ENCODE data around the gene FKRP.

Gene FKRP

DNA sequence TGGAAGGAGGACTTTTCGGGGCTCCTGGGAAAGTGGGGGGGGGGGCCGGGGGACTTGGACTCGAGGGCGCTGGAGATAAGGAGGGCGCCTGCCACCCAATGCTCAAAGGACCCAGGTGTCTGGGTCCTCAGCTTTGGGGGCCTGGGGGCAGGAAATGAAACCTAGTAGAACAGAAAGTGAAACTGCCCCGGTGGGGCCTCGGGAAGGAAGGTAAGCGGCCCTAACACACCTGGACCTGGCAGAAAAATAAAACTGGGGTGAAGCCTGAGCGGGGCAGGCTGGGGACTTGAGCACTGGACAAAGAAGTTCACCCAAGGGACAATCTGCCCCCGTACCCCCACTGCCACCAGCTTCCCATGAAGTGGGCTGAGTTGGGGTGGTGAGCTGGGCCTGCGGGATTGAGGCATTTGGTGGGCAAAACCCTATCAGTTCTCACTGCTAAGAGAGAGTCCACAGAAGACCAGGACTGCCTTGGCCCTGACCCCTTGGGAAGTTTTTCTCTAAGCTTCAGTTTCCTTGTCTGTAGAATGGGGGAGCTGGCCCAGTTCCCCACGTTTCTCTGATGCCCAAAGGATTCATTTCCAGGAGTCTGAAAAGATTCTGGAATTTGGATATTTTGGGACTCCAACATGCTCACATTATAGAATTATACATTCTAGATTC lies 31.3 kb upstream of the FKRP start:
- peak overlapping the region; percentile 93 for H3K4me2 ChIP-seq (ENCODE audit: low read length)

GRCh38 chr19:46715620-46715974 lies 30.3 kb upstream of the FKRP start:
- Histone ChIP-seq H3K4me2 (ENCODE audit: low read length) (peak overlapping the region; percentile 77), H2AFZ (peak overlapping the region; percentile 86), H3K36me3 (ENCODE audit: control insufficient read depth, insufficient read depth, low read length) (no peaks in the 10 kb centered on the region), H3K9me3 (ENCODE audit: control insufficient read depth, low read length) (no peaks in the 10 kb centered on the region), H3K27ac (peak overlapping the region; percentile 68), H3K79me2 (peaks cover 2% of the 10 kb centered on the region), H3K27me3 (ENCODE audit: control insufficient read depth, insufficient read depth, low read length) (no peaks in the 10 kb centered on the region), H3K4me1 (peaks cover 9% of the 10 kb centered on the region), H3K4me3 (ENCODE audit: low read depth, low read length) (peak overlapping the region; percentile 91), H3K9ac (peak overlapping the region; percentile 63)
- TF ChIP-seq CTCF (IDR thresholded peaks at IDR 0.05), result no peak

More for the DNA sequence above, 31.3 kb upstream of the FKRP start:
- H3K9me3 ChIP-seq (ENCODE audit: control insufficient read depth, low read length), result no peaks in the 10 kb centered on the region
- H3K36me3 ChIP-seq (ENCODE audit: control insufficient read depth, insufficient read depth, low read length), result no peaks in the 10 kb centered on the region
- no peak for TF ChIP-seq CTCF (IDR thresholded peaks at IDR 0.05)
- peak overlapping the region; percentile 94 for H2AFZ ChIP-seq
- peaks cover 2% of the 10 kb centered on the region for H3K79me2 ChIP-seq
- H3K27ac ChIP-seq, result peak overlapping the region; percentile 68
- H3K9ac ChIP-seq, result no peak overlapping the region
- peaks cover 9% of the 10 kb centered on the region for H3K4me1 ChIP-seq
- H3K27me3 ChIP-seq (ENCODE audit: control insufficient read depth, insufficient read depth, low read length), result no peaks in the 10 kb centered on the region
- H3K4me3 ChIP-seq (ENCODE audit: low read depth, low read length), result peak overlapping the region; percentile 91

DNA sequence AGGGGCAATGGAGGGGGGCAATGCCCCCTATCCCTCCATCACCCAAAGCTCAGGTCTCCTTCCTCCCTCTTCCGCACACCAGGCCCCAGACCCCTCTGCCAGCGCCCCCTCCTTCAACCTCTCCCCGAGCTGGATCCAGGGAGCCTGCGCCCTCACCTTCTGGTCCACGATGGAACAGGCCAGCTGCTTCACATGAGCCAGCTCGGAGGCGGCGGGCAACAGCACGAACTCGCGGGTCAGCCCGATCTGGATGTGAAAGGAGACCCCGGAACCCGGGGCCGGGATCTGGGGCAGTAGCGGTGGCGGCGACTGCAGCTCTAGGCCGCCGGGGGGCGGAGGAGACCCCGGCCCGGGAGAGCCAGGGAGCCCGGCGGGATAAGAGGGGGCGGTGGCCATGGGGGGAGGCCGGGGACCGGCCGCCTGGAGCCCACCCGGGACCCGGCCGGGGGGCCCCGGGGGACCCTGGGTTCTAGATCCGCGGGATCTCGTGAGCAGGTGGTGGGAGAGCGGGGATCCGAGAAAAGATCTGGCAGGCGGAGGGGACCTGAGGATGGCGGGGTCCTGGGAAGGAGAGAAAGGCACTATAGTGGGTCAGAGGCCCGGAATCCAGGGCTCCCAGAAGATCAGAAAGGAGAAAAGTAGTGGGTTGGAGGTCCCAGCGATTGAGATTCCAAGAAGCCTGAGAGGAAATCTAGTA lies 29.7 kb upstream of the FKRP start:
- H3K4me1 ChIP-seq, result peaks cover 9% of the 10 kb centered on the region
- H3K9ac ChIP-seq, result peak overlapping the region; percentile 63
- no peak for TF ChIP-seq CTCF (IDR thresholded peaks at IDR 0.05)
- peak overlapping the region; percentile 91 for H3K4me3 ChIP-seq (ENCODE audit: low read depth, low read length)
- peaks cover 2% of the 10 kb centered on the region for H3K79me2 ChIP-seq
- peak overlapping the region; percentile 68 for H3K27ac ChIP-seq
- H3K4me2 ChIP-seq (ENCODE audit: low read length), result peak overlapping the region; percentile 77
- H3K9me3 ChIP-seq (ENCODE audit: control insufficient read depth, low read length), result no peaks in the 10 kb centered on the region
- H3K36me3 ChIP-seq (ENCODE audit: control insufficient read depth, insufficient read depth, low read length), result no peaks in the 10 kb centered on the region
- no peaks in the 10 kb centered on the region for H3K27me3 ChIP-seq (ENCODE audit: control insufficient read depth, insufficient read depth, low read length)
- peak overlapping the region; percentile 86 for H2AFZ ChIP-seq

DNA sequence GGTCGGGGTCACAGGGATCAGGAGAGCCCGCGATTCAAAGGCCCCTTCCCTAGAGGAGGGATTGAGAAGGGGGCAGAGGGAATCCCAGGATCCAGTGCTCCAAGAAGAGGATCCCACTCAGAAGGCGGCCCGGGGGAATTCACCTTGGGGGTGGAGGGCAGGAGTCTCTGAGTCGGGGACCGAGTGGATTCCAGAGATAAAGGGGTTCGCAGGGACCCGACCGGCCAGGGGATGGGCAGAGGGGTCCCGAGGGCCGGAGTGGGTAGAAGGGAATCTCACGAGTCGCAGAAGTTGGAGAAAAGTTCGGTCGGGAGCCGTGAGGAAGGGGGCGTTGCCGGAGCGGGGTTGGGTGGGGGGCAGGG lies 29.2 kb upstream of the FKRP start:
- no peaks in the 10 kb centered on the region for H3K9me3 ChIP-seq (ENCODE audit: control insufficient read depth, low read length)
- peak overlapping the region; percentile 91 for H3K4me3 ChIP-seq (ENCODE audit: low read depth, low read length)
- no peak for TF ChIP-seq CTCF (IDR thresholded peaks at IDR 0.05)
- peak overlapping the region; percentile 77 for H3K4me2 ChIP-seq (ENCODE audit: low read length)
- peaks cover 9% of the 10 kb centered on the region for H3K4me1 ChIP-seq
- peak overlapping the region; percentile 86 for H2AFZ ChIP-seq
- no peaks in the 10 kb centered on the region for H3K27me3 ChIP-seq (ENCODE audit: control insufficient read depth, insufficient read depth, low read length)
- H3K36me3 ChIP-seq (ENCODE audit: control insufficient read depth, insufficient read depth, low read length), result no peaks in the 10 kb centered on the region
- H3K9ac ChIP-seq, result peak overlapping the region; percentile 63
- peak overlapping the region; percentile 64 for H3K27ac ChIP-seq
- H3K79me2 ChIP-seq, result peaks cover 2% of the 10 kb centered on the region
